Memory B cell (primary cell): ENCODE results near the gene TVP23C.
"Not testable (repeated sequence)": the region's sequence is repeated elsewhere in the genome, so short reads cannot be mapped to it uniquely, and the experiment has no call there.

Source experiments
- ATAC-seq: fragments of 150-1000 bp; cut with Tn5 transposase; 2 replicates; pipeline ENCODE4 v1.10.0; 2021; ENCODE audit warnings: low read depth, mild to moderate bottlenecking, moderate library complexity
- DNase-seq, 2 donors: peaks; one replicate each; pipeline ENCODE4 v3.0.0; 2022; ENCODE audit warnings: low spot score in 2 of 2
- H3K27ac Mint-ChIP-seq: one replicate; pipeline ENCODE4 v1.8.0; 2022; ENCODE audit warnings: mild to moderate bottlenecking, moderate library complexity, mixed read lengths
- H3K27me3 Mint-ChIP-seq: one replicate; pipeline ENCODE4 v1.8.0; 2022; ENCODE audit warnings: mixed read lengths
- H3K36me3 Mint-ChIP-seq: one replicate; pipeline ENCODE4 v1.8.0; 2022; ENCODE audit warnings: mild to moderate bottlenecking, mixed read lengths
- H3K4me1 Mint-ChIP-seq: one replicate; pipeline ENCODE4 v1.8.0; 2022; ENCODE audit warnings: mixed read lengths
- H3K4me3 Mint-ChIP-seq: one replicate; pipeline ENCODE4 v1.8.0; 2022; ENCODE audit warnings: mild to moderate bottlenecking, moderate library complexity, mixed read lengths
- H3K9me3 Mint-ChIP-seq: one replicate; pipeline ENCODE4 v1.8.0; 2022; ENCODE audit warnings: mixed read lengths

The TVP23C gene

DNA sequence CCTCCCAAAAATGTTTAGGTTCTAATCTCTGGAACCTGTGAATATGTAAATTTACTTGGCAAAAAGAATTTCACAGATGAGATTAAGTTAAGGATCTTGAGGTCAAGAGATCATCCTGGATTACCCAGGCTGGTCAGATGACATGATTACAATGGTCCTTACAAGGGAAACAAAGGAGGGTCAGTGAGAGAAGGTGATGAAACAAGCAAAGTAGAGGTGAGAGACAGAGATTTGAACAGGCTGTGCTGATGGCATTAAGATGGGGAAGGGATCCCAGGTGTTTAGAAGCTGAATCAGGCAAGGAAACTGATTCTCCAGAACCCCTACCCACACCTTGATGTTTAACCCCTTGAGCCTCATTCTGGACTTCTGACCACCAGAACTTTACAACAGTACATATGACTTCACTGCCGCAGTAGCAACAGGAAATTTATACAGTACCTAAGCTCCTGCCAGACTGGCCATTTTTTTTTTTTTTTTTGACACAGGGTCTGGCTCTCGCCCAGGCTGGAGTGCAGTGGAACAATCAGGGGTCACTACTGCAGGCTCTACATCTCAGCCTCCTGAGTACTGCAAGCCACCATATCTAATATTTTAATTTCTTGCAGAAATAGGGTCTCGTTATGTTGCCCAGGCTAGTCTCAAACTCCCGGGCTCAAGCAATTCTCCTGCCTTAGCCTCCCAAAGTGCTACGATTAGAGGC, 4.7 kb downstream of the TVP23C start:
- H3K4me3 Mint-ChIP-seq, DNase-seq, H3K36me3 Mint-ChIP-seq, H3K9me3 Mint-ChIP-seq, ATAC-seq, H3K27me3 Mint-ChIP-seq, H3K27ac Mint-ChIP-seq: not testable (repeated sequence)
- H3K4me1 Mint-ChIP-seq, result peaks cover 11% of the 10 kb centered on the region

DNA sequence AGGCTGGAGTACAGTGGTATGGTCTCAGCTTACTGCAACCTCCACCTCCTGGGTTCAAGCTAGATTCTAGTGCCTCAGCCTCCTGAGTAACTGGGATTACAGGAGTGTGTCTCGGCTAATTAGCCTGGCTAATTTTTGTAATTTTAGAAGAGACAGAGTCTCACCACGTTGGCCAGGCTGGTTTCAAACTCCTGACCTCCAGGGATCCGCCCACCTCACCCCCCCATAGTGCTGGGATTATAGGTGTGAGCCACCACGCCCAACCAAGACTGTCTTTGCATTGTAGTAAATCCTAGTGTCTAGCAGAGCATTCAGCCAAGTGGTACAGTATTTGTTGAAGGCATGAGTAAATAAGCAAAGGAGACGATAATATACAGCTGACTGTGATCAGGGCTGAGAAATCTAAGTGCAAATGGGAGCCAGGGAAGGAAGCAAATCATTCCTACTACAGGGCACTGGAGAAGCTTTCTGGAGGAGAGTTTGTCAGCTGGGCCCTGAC, 5.9 kb downstream of the TVP23C start:
- not testable (repeated sequence) for H3K9me3 Mint-ChIP-seq, H3K4me1 Mint-ChIP-seq, DNase-seq, ATAC-seq, H3K27ac Mint-ChIP-seq, H3K36me3 Mint-ChIP-seq, H3K4me3 Mint-ChIP-seq, H3K27me3 Mint-ChIP-seq

GRCh38 chr17:15552932-15553331, 10.4 kb downstream of the TVP23C start:
- H3K36me3 Mint-ChIP-seq, H3K27ac Mint-ChIP-seq, H3K27me3 Mint-ChIP-seq, H3K4me1 Mint-ChIP-seq, H3K4me3 Mint-ChIP-seq, DNase-seq, H3K9me3 Mint-ChIP-seq: not testable (repeated sequence)
- ATAC-seq, result peak; percentile 45

- DNase-seq, H3K27ac Mint-ChIP-seq: not testable (repeated sequence)
Observed at GRCh38 chr17:15549552-15549951, 13.7 kb downstream of the TVP23C start.

DNA sequence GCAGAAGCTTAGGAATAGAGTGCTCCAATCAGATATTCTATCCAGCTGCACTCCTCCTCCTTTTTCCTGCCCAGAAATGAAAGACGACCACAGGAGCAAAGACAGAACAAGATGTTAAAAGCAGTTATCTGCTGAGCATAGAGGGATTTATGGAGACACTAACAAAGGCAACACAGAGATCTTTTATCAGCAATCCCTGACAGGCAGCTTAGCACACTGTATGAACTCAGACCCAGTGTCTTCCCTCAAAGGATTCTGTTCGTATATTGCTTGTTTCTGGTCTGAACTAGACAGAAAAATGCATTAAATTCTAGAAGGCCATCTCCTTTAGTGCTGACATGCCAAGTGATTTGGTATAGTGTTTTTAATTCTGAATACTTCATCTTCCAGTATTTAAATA, 16.7 kb downstream of the TVP23C start:
- H3K4me1 Mint-ChIP-seq, H3K4me3 Mint-ChIP-seq, H3K27me3 Mint-ChIP-seq, DNase-seq, ATAC-seq, H3K9me3 Mint-ChIP-seq, H3K27ac Mint-ChIP-seq: not testable (repeated sequence)
- peaks cover 17% of the 10 kb centered on the region for H3K36me3 Mint-ChIP-seq

More at GRCh38 chr17:15549552-15549951, 13.7 kb downstream of the TVP23C start:
- not testable (repeated sequence) for H3K27me3 Mint-ChIP-seq, H3K4me1 Mint-ChIP-seq, ATAC-seq, H3K9me3 Mint-ChIP-seq, H3K4me3 Mint-ChIP-seq
- H3K36me3 Mint-ChIP-seq, result peaks cover 15% of the 10 kb centered on the region

DNA sequence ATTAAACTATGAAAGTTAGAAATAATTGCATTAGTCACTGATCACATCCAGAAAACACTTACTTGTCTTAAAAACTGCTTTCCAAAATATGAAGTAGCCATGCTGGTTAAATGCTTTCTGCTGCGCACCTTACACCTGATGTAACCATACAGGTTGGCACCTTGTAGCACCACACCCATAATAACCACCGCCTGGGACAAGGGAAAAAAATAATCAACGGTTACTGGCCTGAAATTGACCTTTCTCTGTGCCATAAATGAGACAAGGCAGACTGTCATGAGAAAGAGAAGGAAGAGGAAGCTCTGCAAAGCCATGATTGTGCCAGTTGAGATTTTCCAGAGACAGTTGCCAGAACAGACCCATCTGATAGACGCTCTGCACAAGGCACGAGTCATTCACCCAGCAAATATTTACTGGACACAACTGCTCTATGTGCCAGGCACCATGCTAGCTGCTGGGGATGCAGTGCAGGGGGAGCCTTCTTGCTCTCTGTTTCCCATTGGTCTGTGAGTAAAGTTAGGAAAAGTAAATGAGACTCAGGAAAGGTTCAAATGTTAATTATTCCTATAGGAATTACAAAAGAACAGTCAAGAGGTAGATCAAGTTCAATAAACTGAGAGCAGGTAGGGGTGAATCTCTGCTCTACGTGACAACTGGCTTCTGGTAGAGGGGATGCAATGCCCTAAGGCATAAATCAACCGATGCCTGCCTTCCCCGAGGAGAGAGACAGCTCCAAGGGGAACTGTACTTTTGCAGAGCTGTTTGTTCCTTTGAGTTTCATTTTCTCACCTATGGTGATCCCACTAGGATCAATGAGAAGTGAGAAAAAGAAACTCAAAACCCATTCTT, 22.7 kb downstream of the TVP23C start:
- not testable (repeated sequence) for H3K27me3 Mint-ChIP-seq

GRCh38 chr17:15533122-15533521, 30.2 kb downstream of the TVP23C start:
- H3K27ac Mint-ChIP-seq, DNase-seq, H3K27me3 Mint-ChIP-seq, ATAC-seq, H3K4me3 Mint-ChIP-seq, H3K9me3 Mint-ChIP-seq, H3K4me1 Mint-ChIP-seq, H3K36me3 Mint-ChIP-seq: not testable (repeated sequence)

More for the DNA sequence above, 22.7 kb downstream of the TVP23C start:
- H3K27ac Mint-ChIP-seq, H3K9me3 Mint-ChIP-seq, DNase-seq, H3K4me3 Mint-ChIP-seq, H3K4me1 Mint-ChIP-seq, ATAC-seq: not testable (repeated sequence)
- peaks cover 20% of the 10 kb centered on the region for H3K36me3 Mint-ChIP-seq

GRCh38 chr17:15526292-15527218, 36.7 kb downstream of the TVP23C start:
- H3K4me1 Mint-ChIP-seq, ATAC-seq, H3K9me3 Mint-ChIP-seq, H3K27me3 Mint-ChIP-seq, H3K4me3 Mint-ChIP-seq, H3K36me3 Mint-ChIP-seq, H3K27ac Mint-ChIP-seq, DNase-seq: not testable (repeated sequence)

DNA sequence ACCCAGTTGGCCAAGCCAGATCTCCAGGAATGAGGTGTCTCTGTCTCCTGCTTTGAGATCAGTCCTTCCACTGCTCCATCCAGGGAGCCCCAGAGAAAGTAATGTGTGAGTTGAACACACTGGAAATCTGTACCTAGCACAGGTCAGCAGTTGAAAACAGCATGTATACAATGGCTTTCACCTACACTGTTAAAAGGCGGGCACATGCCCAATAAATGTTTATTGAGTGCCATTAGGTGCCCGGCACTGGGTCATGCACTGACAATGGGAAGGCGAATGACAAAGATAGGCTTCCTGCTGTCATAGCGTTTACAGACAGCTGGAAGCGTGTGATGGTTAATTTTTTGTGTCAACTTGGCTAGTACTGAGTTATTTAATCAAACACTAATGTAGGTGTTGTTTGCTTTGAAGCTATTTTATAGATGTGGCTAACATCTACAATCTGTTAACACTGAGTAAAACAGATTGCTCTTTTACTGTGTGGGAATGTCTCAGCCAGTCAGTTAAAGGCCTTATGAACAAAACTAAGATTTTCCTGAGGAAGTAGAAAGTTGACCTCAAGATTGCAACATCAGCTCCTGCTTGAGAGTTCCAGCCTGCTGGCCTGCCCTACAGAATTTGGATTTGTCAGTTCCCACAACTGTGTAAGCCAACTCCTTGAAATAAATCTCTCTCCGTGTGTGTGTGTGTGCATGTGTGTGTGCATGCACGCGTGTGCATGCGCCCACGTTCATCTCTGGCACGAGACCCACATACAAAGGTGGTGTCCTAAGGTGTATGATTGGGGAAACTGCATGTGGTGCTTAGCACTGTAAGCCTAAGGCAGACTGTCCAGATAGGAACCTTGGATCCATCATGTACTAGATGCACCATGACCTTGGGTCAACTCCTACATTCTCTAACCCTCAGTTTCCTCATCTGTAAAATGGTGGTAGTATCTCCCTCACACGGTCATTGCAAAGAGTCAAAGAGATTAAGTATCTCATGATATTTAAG, 38.0 kb downstream of the TVP23C start:
- H3K4me3 Mint-ChIP-seq, ATAC-seq, H3K9me3 Mint-ChIP-seq, DNase-seq, H3K27ac Mint-ChIP-seq, H3K4me1 Mint-ChIP-seq, H3K27me3 Mint-ChIP-seq, H3K36me3 Mint-ChIP-seq: not testable (repeated sequence)

DNA sequence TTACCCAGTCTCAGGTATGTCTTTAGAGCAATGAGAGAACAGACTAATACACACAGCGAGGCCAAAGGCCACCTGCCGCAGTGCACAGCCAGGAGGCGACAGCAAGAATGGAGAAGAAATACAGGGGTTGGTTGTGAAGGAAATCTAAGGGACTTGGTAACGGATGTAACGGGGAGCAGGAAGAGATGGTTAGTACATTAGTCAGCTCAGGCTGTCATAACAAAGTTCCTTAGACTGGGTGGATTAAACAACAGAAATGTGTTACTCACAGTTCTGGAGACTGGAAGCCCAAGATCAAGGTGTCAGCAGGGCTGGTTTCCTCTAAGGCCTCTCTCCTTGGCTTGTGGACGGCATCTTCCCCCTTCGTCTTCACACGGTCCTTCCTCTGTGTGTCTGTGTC, 47.1 kb downstream of the TVP23C start:
- Mint-ChIP-seq H3K4me3 (no peak overlapping the region), H3K27me3 (no peaks in the 10 kb centered on the region), H3K27ac (no peak overlapping the region), H3K9me3 (no peaks in the 10 kb centered on the region), H3K36me3 (peaks cover 22% of the 10 kb centered on the region), H3K4me1 (peaks cover 2% of the 10 kb centered on the region)
- ATAC-seq (no peak), DNase-seq (no peak)

DNA sequence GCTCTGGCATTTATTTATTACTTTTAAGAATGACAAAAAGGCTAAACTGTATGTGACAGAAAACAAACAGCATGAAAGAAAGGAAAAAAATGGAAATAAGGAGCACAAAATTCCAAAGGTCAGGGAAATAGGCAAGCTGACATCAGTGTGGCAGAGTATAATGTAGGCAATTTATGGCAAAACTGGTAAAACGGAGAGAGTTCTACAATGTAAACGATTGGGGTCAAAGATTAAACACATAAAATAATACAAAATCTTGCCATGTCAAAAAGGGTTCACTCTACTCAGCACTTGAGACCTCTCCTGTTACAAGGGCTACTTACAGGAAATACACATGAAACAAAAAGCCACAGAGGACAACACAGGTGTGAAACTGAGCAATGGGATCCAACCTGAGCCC, 48.8 kb downstream of the TVP23C start:
- DNase-seq (no peak), ATAC-seq (no peak)
- peaks cover 22% of the 10 kb centered on the region for H3K36me3 Mint-ChIP-seq
- H3K4me3 Mint-ChIP-seq, result no peak overlapping the region
- no peaks in the 10 kb centered on the region for H3K9me3 Mint-ChIP-seq
- H3K27me3 Mint-ChIP-seq, result no peaks in the 10 kb centered on the region
- peaks cover 2% of the 10 kb centered on the region for H3K4me1 Mint-ChIP-seq
- H3K27ac Mint-ChIP-seq, result no peak overlapping the region

- Mint-ChIP-seq H3K4me3 (no peak overlapping the region), H3K36me3 (peaks cover 22% of the 10 kb centered on the region), H3K27me3 (no peaks in the 10 kb centered on the region), H3K27ac (no peak overlapping the region), H3K4me1 (peaks cover 2% of the 10 kb centered on the region), H3K9me3 (no peaks in the 10 kb centered on the region)
- ATAC-seq, result no peak
- DNase-seq, result no peak
Observed at GRCh38 chr17:15513856-15514459, 49.3 kb downstream of the TVP23C start.
